ENCODE data around the gene FOXD4L6.
"Not testable (repeated sequence)": the region's sequence is repeated elsewhere in the genome, so short reads cannot be mapped to it uniquely, and the experiment has no call there.

Gene FOXD4L6

GRCh38 chr9:41128581-41128980 lies at the start of gene FOXD4L6:
TSS of gene FOXD4L6 (minus strand) at chr9:41128681. CDS start at chr9:41128383, 298 bp downstream.
- H3K9ac ChIP-seq (ENCODE audit: low read length); H3K27me3 ChIP-seq (replicated peaks; ENCODE audit: control insufficient read depth, insufficient read depth, low read length); H3K4me1 ChIP-seq (ENCODE audit: control insufficient read depth, insufficient read depth, low read length); H3K36me3 ChIP-seq (ENCODE audit: control insufficient read depth, insufficient read depth, low read length, severe bottlenecking); H3K9me3 ChIP-seq (ENCODE audit: control insufficient read depth, low read length); DNase-seq (ENCODE audit: low read depth); H3K4me3 ChIP-seq (ENCODE audit: low read length): not testable (repeated sequence)

DNA sequence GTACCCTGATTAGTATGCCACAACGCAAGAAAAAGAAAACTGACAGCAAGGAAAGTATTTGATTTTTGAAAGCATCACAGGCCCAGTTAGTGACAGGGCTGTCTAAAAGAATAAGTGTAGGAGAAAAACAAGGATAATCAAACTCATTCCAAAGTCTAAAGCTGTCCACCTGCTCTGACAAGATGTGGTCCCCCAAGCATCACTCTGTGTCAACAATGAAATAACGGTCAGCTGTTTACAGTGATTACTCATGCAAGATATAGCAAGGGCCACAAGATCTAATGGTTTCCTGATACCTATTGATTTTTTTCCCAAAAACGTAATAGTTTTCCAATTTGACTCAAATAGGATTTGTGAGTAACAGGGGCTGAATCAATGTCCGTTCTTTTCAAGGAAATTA lies 46.5 kb upstream of the FOXD4L6 start:
- DNase-seq (ENCODE audit: low read depth); H3K4me3 ChIP-seq (ENCODE audit: low read length); H3K9me3 ChIP-seq (ENCODE audit: control insufficient read depth, low read length); H3K4me1 ChIP-seq (ENCODE audit: control insufficient read depth, insufficient read depth, low read length); H3K27me3 ChIP-seq (replicated peaks; ENCODE audit: control insufficient read depth, insufficient read depth, low read length); H3K36me3 ChIP-seq (ENCODE audit: control insufficient read depth, insufficient read depth, low read length, severe bottlenecking); H3K9ac ChIP-seq (ENCODE audit: low read length): not testable (repeated sequence)

DNA sequence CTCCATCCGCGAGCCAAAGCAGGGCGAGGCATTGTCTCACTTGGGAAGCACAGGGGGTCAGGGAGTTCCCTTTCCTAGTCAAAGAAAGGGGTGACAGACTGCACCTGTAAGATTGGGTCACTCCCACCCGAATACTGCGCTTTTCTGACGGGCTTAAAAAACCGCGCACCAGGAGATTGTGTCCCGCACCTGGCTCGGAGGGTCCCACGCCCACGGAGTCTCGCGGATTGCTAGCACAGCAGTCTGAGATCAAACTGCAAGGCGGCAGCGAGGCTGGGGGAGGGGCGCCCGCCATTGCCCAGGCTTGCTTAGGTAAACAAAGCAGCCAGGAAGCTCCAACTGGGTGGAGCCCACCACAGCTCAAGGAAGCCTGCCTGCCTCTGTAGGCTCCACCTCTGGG lies 21.6 kb upstream of the FOXD4L6 start:
- H3K27me3 ChIP-seq (replicated peaks; ENCODE audit: control insufficient read depth, insufficient read depth, low read length); H3K9ac ChIP-seq (ENCODE audit: low read length); H3K4me1 ChIP-seq (ENCODE audit: control insufficient read depth, insufficient read depth, low read length); H3K36me3 ChIP-seq (ENCODE audit: control insufficient read depth, insufficient read depth, low read length, severe bottlenecking); H3K4me3 ChIP-seq (ENCODE audit: low read length); DNase-seq (ENCODE audit: low read depth); H3K9me3 ChIP-seq (ENCODE audit: control insufficient read depth, low read length): not testable (repeated sequence)

DNA sequence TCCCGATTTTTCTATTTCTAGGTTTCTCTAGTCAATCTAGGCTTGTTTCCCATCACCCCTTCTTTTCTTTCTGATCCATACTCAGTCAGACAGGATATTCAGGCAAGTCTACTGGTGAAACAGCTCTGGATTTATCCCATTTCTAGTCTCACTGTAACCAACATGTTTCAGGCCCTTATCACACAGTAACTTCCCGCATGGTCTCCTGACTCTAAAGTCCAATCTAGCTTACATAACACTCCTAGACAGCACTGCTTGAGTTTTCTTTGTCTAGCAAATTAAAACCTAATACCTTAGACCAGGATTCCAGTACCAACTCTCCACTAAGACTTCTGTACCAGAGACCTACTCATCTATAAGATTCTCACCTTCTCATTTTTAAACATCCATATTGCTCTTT lies 13.4 kb upstream of the FOXD4L6 start:
- DNase-seq (ENCODE audit: low read depth); H3K36me3 ChIP-seq (ENCODE audit: control insufficient read depth, insufficient read depth, low read length, severe bottlenecking); H3K4me3 ChIP-seq (ENCODE audit: low read length); H3K27me3 ChIP-seq (replicated peaks; ENCODE audit: control insufficient read depth, insufficient read depth, low read length); H3K9ac ChIP-seq (ENCODE audit: low read length); H3K4me1 ChIP-seq (ENCODE audit: control insufficient read depth, insufficient read depth, low read length); H3K9me3 ChIP-seq (ENCODE audit: control insufficient read depth, low read length): not testable (repeated sequence)

GRCh38 chr9:41126746-41127446 lies 1.6 kb downstream of the FOXD4L6 start:
- H3K4me1 ChIP-seq (ENCODE audit: control insufficient read depth, insufficient read depth, low read length); H3K36me3 ChIP-seq (ENCODE audit: control insufficient read depth, insufficient read depth, low read length, severe bottlenecking); H3K4me3 ChIP-seq (ENCODE audit: low read length); H3K9me3 ChIP-seq (ENCODE audit: control insufficient read depth, low read length); H3K9ac ChIP-seq (ENCODE audit: low read length); H3K27me3 ChIP-seq (replicated peaks; ENCODE audit: control insufficient read depth, insufficient read depth, low read length); DNase-seq (ENCODE audit: low read depth): not testable (repeated sequence)

DNA sequence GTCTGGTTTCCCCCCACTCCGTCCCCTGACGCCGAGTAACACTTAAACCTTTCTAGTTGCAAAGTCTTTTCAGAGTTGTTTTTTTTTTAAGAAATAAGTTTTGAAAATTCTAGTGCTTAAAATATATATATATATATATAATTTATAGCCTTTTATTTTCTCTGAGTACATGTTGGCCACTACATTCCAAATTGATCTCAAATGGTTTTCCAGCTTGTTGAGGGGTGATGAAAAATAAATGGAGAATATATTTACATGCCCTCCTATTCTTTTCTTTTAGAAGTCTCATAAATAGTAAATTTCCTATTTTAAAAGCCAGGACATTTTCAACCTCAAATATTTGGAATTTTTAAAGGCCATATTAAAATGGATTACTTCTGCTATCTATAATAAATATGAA lies 2.5 kb downstream of the FOXD4L6 start:
- not testable (repeated sequence) for DNase-seq (ENCODE audit: low read depth); H3K9me3 ChIP-seq (ENCODE audit: control insufficient read depth, low read length); H3K36me3 ChIP-seq (ENCODE audit: control insufficient read depth, insufficient read depth, low read length, severe bottlenecking); H3K4me3 ChIP-seq (ENCODE audit: low read length); H3K27me3 ChIP-seq (replicated peaks; ENCODE audit: control insufficient read depth, insufficient read depth, low read length); H3K9ac ChIP-seq (ENCODE audit: low read length); H3K4me1 ChIP-seq (ENCODE audit: control insufficient read depth, insufficient read depth, low read length)

- not testable (repeated sequence) for H3K9ac ChIP-seq (ENCODE audit: low read length); H3K36me3 ChIP-seq (ENCODE audit: control insufficient read depth, insufficient read depth, low read length, severe bottlenecking); H3K4me3 ChIP-seq (ENCODE audit: low read length); H3K4me1 ChIP-seq (ENCODE audit: control insufficient read depth, insufficient read depth, low read length); DNase-seq (ENCODE audit: low read depth); H3K27me3 ChIP-seq (replicated peaks; ENCODE audit: control insufficient read depth, insufficient read depth, low read length); H3K9me3 ChIP-seq (ENCODE audit: control insufficient read depth, low read length)
These were observed 3.3 kb downstream of the FOXD4L6 start for GRCh38 chr9:41125109-41125658.

- DNase-seq (ENCODE audit: low read depth); H3K9ac ChIP-seq (ENCODE audit: low read length); H3K9me3 ChIP-seq (ENCODE audit: control insufficient read depth, low read length); H3K4me1 ChIP-seq (ENCODE audit: control insufficient read depth, insufficient read depth, low read length); H3K4me3 ChIP-seq (ENCODE audit: low read length); H3K36me3 ChIP-seq (ENCODE audit: control insufficient read depth, insufficient read depth, low read length, severe bottlenecking); H3K27me3 ChIP-seq (replicated peaks; ENCODE audit: control insufficient read depth, insufficient read depth, low read length): not testable (repeated sequence)
These were observed 4.0 kb downstream of the FOXD4L6 start for GRCh38 chr9:41124250-41125108.

DNA sequence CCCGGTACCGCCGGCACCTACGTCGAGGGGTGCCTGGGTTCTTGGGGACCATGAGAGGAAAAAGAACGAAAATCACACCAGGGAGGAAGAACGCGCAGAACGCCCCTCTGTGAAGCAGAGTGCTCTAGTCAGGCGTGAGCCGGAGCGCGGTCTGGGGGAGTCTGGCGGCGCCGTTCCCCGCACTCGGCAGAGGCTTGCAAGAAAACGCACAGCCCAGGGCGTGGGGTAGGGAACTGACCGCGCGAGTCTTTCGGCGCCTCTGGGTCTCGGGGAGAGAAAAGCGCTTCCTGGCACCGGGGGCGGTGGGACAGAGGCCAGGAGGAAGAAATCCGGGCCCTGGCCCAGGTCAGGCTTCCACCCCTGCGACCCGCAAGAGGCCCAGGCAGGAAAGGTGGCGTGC lies 4.7 kb downstream of the FOXD4L6 start:
- not testable (repeated sequence) for H3K4me3 ChIP-seq (ENCODE audit: low read length); H3K9me3 ChIP-seq (ENCODE audit: control insufficient read depth, low read length); H3K4me1 ChIP-seq (ENCODE audit: control insufficient read depth, insufficient read depth, low read length); H3K9ac ChIP-seq (ENCODE audit: low read length); H3K27me3 ChIP-seq (replicated peaks; ENCODE audit: control insufficient read depth, insufficient read depth, low read length); DNase-seq (ENCODE audit: low read depth); H3K36me3 ChIP-seq (ENCODE audit: control insufficient read depth, insufficient read depth, low read length, severe bottlenecking)

DNA sequence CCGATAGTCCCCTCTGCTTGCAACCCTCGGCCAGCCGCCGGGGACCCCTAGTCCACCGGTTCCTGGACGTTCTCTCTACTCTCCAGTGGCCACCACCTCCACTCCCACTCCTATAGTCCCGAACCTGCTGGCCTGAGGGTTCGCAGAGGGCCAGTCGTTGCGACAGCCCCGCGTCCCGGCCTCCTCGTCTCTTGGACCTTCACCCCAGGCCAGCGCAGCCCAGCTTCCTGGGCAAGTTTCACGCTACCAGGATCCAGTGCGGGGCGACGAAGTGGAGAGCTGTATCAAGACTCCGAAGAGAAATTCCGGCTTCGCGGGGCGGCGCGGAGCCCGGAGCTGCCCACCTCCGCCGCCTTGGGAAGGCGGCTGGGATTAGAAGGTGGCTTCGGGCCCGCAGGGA lies 5.1 kb downstream of the FOXD4L6 start:
- H3K4me3 ChIP-seq (ENCODE audit: low read length); H3K36me3 ChIP-seq (ENCODE audit: control insufficient read depth, insufficient read depth, low read length, severe bottlenecking); DNase-seq (ENCODE audit: low read depth); H3K9me3 ChIP-seq (ENCODE audit: control insufficient read depth, low read length); H3K4me1 ChIP-seq (ENCODE audit: control insufficient read depth, insufficient read depth, low read length); H3K9ac ChIP-seq (ENCODE audit: low read length); H3K27me3 ChIP-seq (replicated peaks; ENCODE audit: control insufficient read depth, insufficient read depth, low read length): not testable (repeated sequence)

GRCh38 chr9:41120696-41121095 lies 7.8 kb downstream of the FOXD4L6 start:
- not testable (repeated sequence) for DNase-seq (ENCODE audit: low read depth); H3K4me1 ChIP-seq (ENCODE audit: control insufficient read depth, insufficient read depth, low read length); H3K9ac ChIP-seq (ENCODE audit: low read length); H3K4me3 ChIP-seq (ENCODE audit: low read length); H3K9me3 ChIP-seq (ENCODE audit: control insufficient read depth, low read length); H3K36me3 ChIP-seq (ENCODE audit: control insufficient read depth, insufficient read depth, low read length, severe bottlenecking); H3K27me3 ChIP-seq (replicated peaks; ENCODE audit: control insufficient read depth, insufficient read depth, low read length)

All from adipocyte (in vitro differentiated cells).